ENCODE results near the gene ZFP90. TPM values are rescaled to one million over a fixed set of nuclear protein-coding genes. Genes with fewer than 3 reads are reported as not detected.
A peak's percentile ranks its signal among the peaks of the same experiment; 100 is the strongest.

The ZFP90 gene
- total and polyA plus RNA-seq, 4 donors: 2.1 to 18.9 (median 5.6) TPM

GRCh38 chr16:68539711-68540239 lies 684 bp downstream of the ZFP90 start:
- Histone ChIP-seq H3K36me3 (ENCODE audit: control insufficient read depth in 4 of 4, insufficient read depth in 3 of 4, low read depth in 1 of 4, low read length in 3 of 4) (peaks cover 0 to 2% (median 2%) of the 10 kb centered on the region in 4 donors), H3K4me3 (ENCODE audit: low read depth in 1 of 3, low read length in 3 of 3) (peak overlapping the region; percentile 47 to 95 (median 56)), H3K27ac (ENCODE audit: low read depth in 1 of 2, low read length in 2 of 2) (peak overlapping the region in 1 of 2 donors; percentile 30), H3K4me1 (ENCODE audit: control insufficient read depth in 4 of 4, insufficient read depth in 4 of 4, low read length in 3 of 4) (peaks cover 0 to 9% (median 3%) of the 10 kb centered on the region in 4 donors), H3K9me3 (ENCODE audit: control insufficient read depth in 4 of 4, low read length in 3 of 4) (peaks cover 0 to 13% (median 0%) of the 10 kb centered on the region in 4 donors), H3K27me3 (ENCODE audit: control insufficient read depth in 4 of 4, insufficient read depth in 4 of 4, low read length in 3 of 4) (no peaks in the 10 kb centered on the region), H3K9ac (ENCODE audit: low read depth in 1 of 2, low read length in 2 of 2) (peak overlapping the region in 1 of 2 donors; percentile 43)
- 14% methylated on average over 19 of the region's 19 CpGs for WGBS
- no peak for TF ChIP-seq TAF1 (conservative IDR thresholded peaks at IDR 0.05)
- TF ChIP-seq GABPA (IDR thresholded peaks at IDR 0.05 in 1 of 2, conservative IDR thresholded peaks at IDR 0.05 in 1 of 2): no peak
- DNase-seq (ENCODE audit: low spot score): peak; percentile 49

- TF ChIP-seq YY1 (IDR thresholded peaks at IDR 0.05) (no peak), TAF1 (conservative IDR thresholded peaks at IDR 0.05) (no peak), ZBTB33 (IDR thresholded peaks at IDR 0.05) (no peak), NR2F2 (IDR thresholded peaks at IDR 0.05) (no peak), HNF4A (conservative IDR thresholded peaks at IDR 0.05) (no peak), RXRA (IDR thresholded peaks at IDR 0.05) (no peak), SP1 (IDR thresholded peaks at IDR 0.05) (no peak), FOXA1 (IDR thresholded peaks at IDR 0.05) (no peak), ATF3 (IDR thresholded peaks at IDR 0.05) (no peak), GABPA (IDR thresholded peaks at IDR 0.05 in 1 of 2, conservative IDR thresholded peaks at IDR 0.05 in 1 of 2) (no peak), REST (IDR thresholded peaks at IDR 0.05) (no peak), EGR1 (IDR thresholded peaks at IDR 0.05; ENCODE audit: low read depth in 2 of 2) (no peak), JUND (IDR thresholded peaks at IDR 0.05) (no peak), MAX (IDR thresholded peaks at IDR 0.05) (no peak), RAD21 (IDR thresholded peaks at IDR 0.05) (no peak), CTCF (IDR thresholded peaks at IDR 0.05; ENCODE audit: low read depth, low read length, missing input control) (no peak)
- DNase-seq (ENCODE audit: low spot score): no peak
- H3K4me1 ChIP-seq (ENCODE audit: control insufficient read depth in 4 of 4, insufficient read depth in 4 of 4, low read length in 3 of 4): no peaks in the 10 kb centered on the region
- H3K27ac ChIP-seq (ENCODE audit: low read depth in 1 of 2, low read length in 2 of 2): no peak overlapping the region
- peaks cover 20 to 46% (median 25%) of the 10 kb centered on the region in 4 donors for H3K9me3 ChIP-seq (ENCODE audit: control insufficient read depth in 4 of 4, low read length in 3 of 4)
- no peaks in the 10 kb centered on the region for H3K27me3 ChIP-seq (ENCODE audit: control insufficient read depth in 4 of 4, insufficient read depth in 4 of 4, low read length in 3 of 4)
- peak overlapping the region in 2 of 3 donors; percentile 29 to 63 for H3K4me3 ChIP-seq (ENCODE audit: low read depth in 1 of 3, low read length in 3 of 3)
- 92% methylated on average over 4 of the region's 4 CpGs for WGBS
- H3K9ac ChIP-seq (ENCODE audit: low read depth in 1 of 2, low read length in 2 of 2): no peak overlapping the region
- H3K36me3 ChIP-seq (ENCODE audit: control insufficient read depth in 4 of 4, insufficient read depth in 3 of 4, low read depth in 1 of 4, low read length in 3 of 4): peaks cover 0 to 34% (median 22%) of the 10 kb centered on the region in 4 donors
Measured at GRCh38 chr16:68548947-68549346, 9.9 kb downstream of the ZFP90 start.
